Subcutaneous abdominal adipose tissue (tissue), 5 donors: ENCODE results near the gene WDR87.
"Not testable (repeated sequence)": the region's sequence is repeated elsewhere in the genome, so short reads cannot be mapped to it uniquely, and the experiment has no call there.

Experiments used
- H3K27ac ChIP-seq: one replicate; pipeline ENCODE4 v1.7.0; 2013; ENCODE audit warnings: low read depth, mild to moderate bottlenecking, inconsistent platforms, low read length, moderate library complexity
- H3K27me3 ChIP-seq, 5 donors: one replicate each; pipeline ENCODE4 v1.7.0; 2013; ENCODE audit warnings: low read length in 5 of 5, inconsistent platforms in 1 of 5; ENCODE audit not compliant: control insufficient read depth in 5 of 5, insufficient read depth in 4 of 5
- H3K36me3 ChIP-seq, 5 donors: one replicate each; pipeline ENCODE4 v1.7.0; 2013; ENCODE audit warnings: low read length in 5 of 5; ENCODE audit not compliant: control insufficient read depth in 5 of 5, insufficient read depth in 5 of 5
- H3K4me1 ChIP-seq, 5 donors: one replicate each; pipeline ENCODE4 v1.7.0; 2013; ENCODE audit warnings: low read length in 5 of 5, mild to moderate bottlenecking in 3 of 5, moderate library complexity in 1 of 5; ENCODE audit not compliant: control insufficient read depth in 5 of 5, insufficient read depth in 5 of 5
- H3K4me3 ChIP-seq, 5 donors: one replicate each; pipeline ENCODE4 v1.7.0; 2013; ENCODE audit warnings: low read length in 5 of 5, low read depth in 1 of 5
- H3K9ac ChIP-seq, 5 donors: one replicate each; pipeline ENCODE4 v1.7.0; 2013; ENCODE audit warnings: low read length in 5 of 5, mild to moderate bottlenecking in 4 of 5, moderate library complexity in 3 of 5
- H3K9me3 ChIP-seq, 5 donors: one replicate each; pipeline ENCODE4 v1.7.0; 2013; ENCODE audit warnings: low read length in 5 of 5; ENCODE audit not compliant: control insufficient read depth in 5 of 5
- donor health status: healthy.
- donor health status: healthy.
- donor health status: healthy.
- donor health status: healthy.
- donor health status: healthy.

WDR87 gene

GRCh38 chr19:37932985-37933936 lies 26.9 kb upstream of the WDR87 start:
- Histone ChIP-seq H3K27ac (no peak overlapping the region), H3K9ac (peak overlapping the region in 1 of 5 donors; percentile 17)

GRCh38 chr19:37931881-37932655 lies 25.7 kb upstream of the WDR87 start:
- H3K4me1 ChIP-seq, result peaks cover 4 to 28% (median 14%) of the 10 kb centered on the region in 5 donors
- peak overlapping the region in 2 of 5 donors; percentile 8 to 46 for H3K4me3 ChIP-seq
- peaks cover 4 to 9% (median 7%) of the 10 kb centered on the region in 5 donors for H3K9me3 ChIP-seq
- H3K27ac ChIP-seq, result no peak overlapping the region
- no peaks in the 10 kb centered on the region for H3K36me3 ChIP-seq
- H3K27me3 ChIP-seq, result no peaks in the 10 kb centered on the region
- H3K9ac ChIP-seq, result peak overlapping the region in 1 of 5 donors; percentile 23

More at GRCh38 chr19:37932985-37933936, 26.9 kb upstream of the WDR87 start:
- H3K4me3 ChIP-seq, result no peak overlapping the region
- H3K4me1 ChIP-seq, result peaks cover 4 to 28% (median 14%) of the 10 kb centered on the region in 5 donors
- H3K27me3 ChIP-seq, result no peaks in the 10 kb centered on the region
- H3K36me3 ChIP-seq, result no peaks in the 10 kb centered on the region
- H3K9me3 ChIP-seq, result peaks cover 4 to 9% (median 7%) of the 10 kb centered on the region in 5 donors

- Histone ChIP-seq H3K9me3 (peaks cover 1 to 3% (median 2%) of the 10 kb centered on the region in 5 donors), H3K27ac (no peak overlapping the region), H3K4me3 (no peak overlapping the region), H3K27me3 (no peaks in the 10 kb centered on the region), H3K9ac (no peak overlapping the region), H3K36me3 (no peaks in the 10 kb centered on the region), H3K4me1 (peaks cover 4 to 28% (median 14%) of the 10 kb centered on the region in 5 donors)
Measured at GRCh38 chr19:37930416-37930815, 24.0 kb upstream of the WDR87 start.

- H3K4me3 ChIP-seq, result no peak overlapping the region
- no peak overlapping the region for H3K9ac ChIP-seq
- H3K27ac ChIP-seq, result no peak overlapping the region
- no peaks in the 10 kb centered on the region for H3K36me3 ChIP-seq
- peaks cover 4 to 28% (median 14%) of the 10 kb centered on the region in 5 donors for H3K4me1 ChIP-seq
- no peaks in the 10 kb centered on the region for H3K27me3 ChIP-seq
- no peaks in the 10 kb centered on the region for H3K9me3 ChIP-seq
Measured at GRCh38 chr19:37929355-37929923, 23.0 kb upstream of the WDR87 start.

- H3K9ac ChIP-seq, result no peak overlapping the region
- no peak overlapping the region for H3K27ac ChIP-seq
- no peak overlapping the region for H3K4me3 ChIP-seq
Measured at GRCh38 chr19:37928527-37929286, 22.3 kb upstream of the WDR87 start.

GRCh38 chr19:37926711-37927110 lies 20.3 kb upstream of the WDR87 start:
- Histone ChIP-seq H3K9me3 (no peaks in the 10 kb centered on the region), H3K36me3 (no peaks in the 10 kb centered on the region), H3K9ac (no peak overlapping the region), H3K4me3 (no peak overlapping the region), H3K27me3 (no peaks in the 10 kb centered on the region), H3K4me1 (peaks cover under 1 to 6% (median 2%) of the 10 kb centered on the region in 5 donors), H3K27ac (no peak overlapping the region)

More at GRCh38 chr19:37928527-37929286, 22.3 kb upstream of the WDR87 start:
- Histone ChIP-seq H3K4me1 (peaks cover 2 to 23% (median 8%) of the 10 kb centered on the region in 5 donors), H3K27me3 (no peaks in the 10 kb centered on the region), H3K36me3 (no peaks in the 10 kb centered on the region), H3K9me3 (no peaks in the 10 kb centered on the region)

GRCh38 chr19:37926255-37926654 lies 19.9 kb upstream of the WDR87 start:
- Histone ChIP-seq H3K9me3 (no peaks in the 10 kb centered on the region), H3K27me3 (no peaks in the 10 kb centered on the region), H3K4me1 (peaks cover 0 to 6% (median 2%) of the 10 kb centered on the region in 5 donors), H3K4me3 (no peak overlapping the region), H3K27ac (no peak overlapping the region), H3K9ac (no peak overlapping the region), H3K36me3 (peaks cover 0 to 1% (median 0%) of the 10 kb centered on the region in 5 donors)

- no peaks in the 10 kb centered on the region for H3K27me3 ChIP-seq
- H3K27ac ChIP-seq, result no peak overlapping the region
- H3K4me1 ChIP-seq, result peaks cover 0 to 6% (median 2%) of the 10 kb centered on the region in 5 donors
- no peak overlapping the region for H3K4me3 ChIP-seq
- H3K9me3 ChIP-seq, result no peaks in the 10 kb centered on the region
- H3K9ac ChIP-seq, result no peak overlapping the region
- H3K36me3 ChIP-seq, result peaks cover 0 to 4% (median 3%) of the 10 kb centered on the region in 5 donors
Measured at GRCh38 chr19:37925212-37925611, 18.8 kb upstream of the WDR87 start.

- H3K27me3 ChIP-seq, H3K4me3 ChIP-seq, H3K9ac ChIP-seq, H3K9me3 ChIP-seq, H3K36me3 ChIP-seq, H3K4me1 ChIP-seq, H3K27ac ChIP-seq: not testable (repeated sequence)
Measured at GRCh38 chr19:37924573-37924972, 18.2 kb upstream of the WDR87 start.
